Pancreas (tissue), 10 donors: ENCODE measurements around the gene ARF4. TPM values are rescaled to one million over a fixed set of nuclear protein-coding genes. Genes with fewer than 3 reads are reported as not detected.

ENCODE experiments used
- ATAC-seq, 4 donors: fragments of 200-7000 bp; cut with Tn5 transposase; one replicate each; pipeline versions ENCODE4 v1.8.0 to v1.9.1; 2020; ENCODE audit warnings: mild to moderate bottlenecking in 4 of 4, moderate library complexity in 4 of 4
- DNase-seq, 6 donors: peaks; one replicate each; pipeline ENCODE4 v3.0.0-alpha.2; 2020
- FAIRE-seq: peaks from 2 replicates; lab custom pipeline; 2012; peaks lifted over from hg19 to GRCh38; lab: Jason Lieb, UNC
- H3K27ac ChIP-seq, 4 donors: fragments of 200-600 bp; sonication (generic); 1 replicate in 3 of 4; 2 replicates in 1 of 4; pipeline versions ENCODE4 v1.5.0 to v1.8.0; 2020
- H3K27me3 ChIP-seq, 4 donors: fragments of 200-600 bp; one replicate each; pipeline ENCODE4 v1.8.0; 2021
- H3K36me3 ChIP-seq, 3 donors: fragments of 200-600 bp; sonication (generic) in 1 of 3; one replicate each; pipeline versions ENCODE4 v1.5.0 to v1.8.0; 2020 to 2021
- H3K4me1 ChIP-seq, 3 donors: fragments of 200-600 bp; one replicate each; pipeline ENCODE4 v1.8.0; 2021
- H3K4me3 ChIP-seq, 4 donors: fragments of 200-600 bp; sonication (generic) in 2 of 4; one replicate each; pipeline versions ENCODE4 v1.5.0 to v1.8.0; 2020 to 2021
- H3K9me3 ChIP-seq, 4 donors: fragments of 200-600 bp; one replicate each; pipeline ENCODE4 v1.8.0; 2021
- WGBS, 2 donors: extraction: QIAGEN DNeasy Blood & Tissue Kit; methylation state at CpG; one replicate each; pipeline ENCODE4 v1.1.7; 2013; 5-methylcytosine and 5-hydroxymethylcytosine counted together
- intact Hi-C, 3 donors: fragments of 100-400 bp; cut with DNase I; formaldehyde crosslinking; loops; one replicate each; pipeline versions ENCODE4 v1.11.1 to v1.14.2; 2022
- polyA plus RNA-seq, 2 donors: library from polyadenylated mRNA; stranded (reverse); fragments of 200-250 nt; gene quantifications; one replicate each; pipeline ENCODE4 v1.2.3, GENCODE V29; 2013
- total RNA-seq, 6 donors: library from RNA; stranded (reverse); fragmentation: NEBNext Ultra II Directional in 4 of 6; extraction: Animal tissue kit (Norgen Biotek cat#: 25700) in 4 of 6; gene quantifications; one replicate each; pipeline versions ENCODE4 v1.2.1 to v1.2.4, GENCODE V29; 2021 to 2023
- TF ChIP-seq, protein P1 (sequence below), 4 donors: fragments of 200-600 bp; sonication (generic) in 3 of 4; IDR thresholded peaks; one replicate each; pipeline versions ENCODE4 v1.5.0 to v1.8.0; 2021; ENCODE audit warnings: antibody characterized with exemption in 4 of 4
- donor health status: healthy with polysubstance abuse.
- donor health status: DM: no; HTN: no; CAD: no; lungs with moderate emphysema.
- donor health status: DM: no; HTN: no; CAD: no.
- donor health status: control.
- donor health status: control.
- donor health status: Bipolar disorder and iron deficiency.
- donor health status: DM: yes; HTN: yes; CAD: no.
- donor health status: DM: no; HTN: no; CAD: no.
- donor health status: DM: no; HTN: no; CAD: no.
- donor health status: DM: yes; HTN: yes; CAD: no.

ARF4 gene
- total and polyA plus RNA-seq, 8 donors, result 46.1 to 99.9 (median 67.5) TPM

- 62 to 64% methylated on average over 3 of the region's 3 CpGs for WGBS, 2 donors
- peaks cover 4 to 22% (median 14%) of the 10 kb centered on the region in 3 donors for H3K4me1 ChIP-seq
- DNase-seq (no peak), FAIRE-seq (no peak), ATAC-seq (peak in 3 of 4 donors; percentile 29 to 61 (median 50))
- H3K4me3 ChIP-seq, result no peak overlapping the region
- TF ChIP-seq, protein P1, sequence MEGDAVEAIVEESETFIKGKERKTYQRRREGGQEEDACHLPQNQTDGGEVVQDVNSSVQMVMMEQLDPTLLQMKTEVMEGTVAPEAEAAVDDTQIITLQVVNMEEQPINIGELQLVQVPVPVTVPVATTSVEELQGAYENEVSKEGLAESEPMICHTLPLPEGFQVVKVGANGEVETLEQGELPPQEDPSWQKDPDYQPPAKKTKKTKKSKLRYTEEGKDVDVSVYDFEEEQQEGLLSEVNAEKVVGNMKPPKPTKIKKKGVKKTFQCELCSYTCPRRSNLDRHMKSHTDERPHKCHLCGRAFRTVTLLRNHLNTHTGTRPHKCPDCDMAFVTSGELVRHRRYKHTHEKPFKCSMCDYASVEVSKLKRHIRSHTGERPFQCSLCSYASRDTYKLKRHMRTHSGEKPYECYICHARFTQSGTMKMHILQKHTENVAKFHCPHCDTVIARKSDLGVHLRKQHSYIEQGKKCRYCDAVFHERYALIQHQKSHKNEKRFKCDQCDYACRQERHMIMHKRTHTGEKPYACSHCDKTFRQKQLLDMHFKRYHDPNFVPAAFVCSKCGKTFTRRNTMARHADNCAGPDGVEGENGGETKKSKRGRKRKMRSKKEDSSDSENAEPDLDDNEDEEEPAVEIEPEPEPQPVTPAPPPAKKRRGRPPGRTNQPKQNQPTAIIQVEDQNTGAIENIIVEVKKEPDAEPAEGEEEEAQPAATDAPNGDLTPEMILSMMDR (IDR thresholded peaks at IDR 0.05), result no peak
- H3K27ac ChIP-seq, result no peak overlapping the region
- H3K36me3 ChIP-seq, result peaks cover 0 to 29% (median 6%) of the 10 kb centered on the region in 3 donors
- H3K9me3 ChIP-seq, result no peaks in the 10 kb centered on the region
- intact Hi-C loops, result no loop called here
- H3K27me3 ChIP-seq, result no peaks in the 10 kb centered on the region
Observed at GRCh38 chr3:57572096-57572495, 25.0 kb downstream of the ARF4 start.

DNA sequence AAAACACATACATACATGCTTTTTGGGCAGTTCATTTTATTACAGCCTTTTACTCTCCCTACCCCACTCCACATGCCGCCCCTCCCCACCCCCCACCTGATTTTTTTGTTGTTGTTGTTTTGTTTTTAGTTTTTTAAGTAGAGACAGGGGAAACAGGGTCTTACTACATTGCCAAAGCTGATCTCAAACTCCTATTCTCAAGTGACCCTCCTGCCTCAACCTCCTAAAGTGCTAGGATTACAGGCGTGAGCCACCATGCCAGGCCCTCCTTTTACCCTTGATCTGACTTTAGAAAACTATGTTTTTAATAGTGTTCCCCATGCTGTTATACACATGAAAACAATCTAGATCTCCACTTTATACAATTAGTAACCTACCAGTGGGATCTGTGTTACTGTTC lies 26.3 kb downstream of the ARF4 start:
- no peak overlapping the region for H3K4me3 ChIP-seq
- FAIRE-seq (no peak), DNase-seq (no peak), ATAC-seq (no peak)
- H3K36me3 ChIP-seq, result peaks cover 0 to 32% (median 6%) of the 10 kb centered on the region in 3 donors
- TF ChIP-seq, protein P1 (IDR thresholded peaks at IDR 0.05), result no peak
- WGBS, 2 donors, result 96 to 99% methylated on average over 2 of the region's 2 CpGs
- no peaks in the 10 kb centered on the region for H3K27me3 ChIP-seq
- no peaks in the 10 kb centered on the region for H3K9me3 ChIP-seq
- peaks cover 0 to 10% (median 7%) of the 10 kb centered on the region in 3 donors for H3K4me1 ChIP-seq
- no peak overlapping the region for H3K27ac ChIP-seq
- intact Hi-C loops, result no loop called here

GRCh38 chr3:57569859-57570450 lies 27.2 kb downstream of the ARF4 start:
- Histone ChIP-seq H3K27ac (no peak overlapping the region), H3K27me3 (no peaks in the 10 kb centered on the region), H3K9me3 (no peaks in the 10 kb centered on the region), H3K4me3 (no peak overlapping the region), H3K4me1 (peaks cover 0 to 9% (median 7%) of the 10 kb centered on the region in 3 donors), H3K36me3 (peaks cover 0 to 32% (median 6%) of the 10 kb centered on the region in 3 donors)
- WGBS, 2 donors, result 74 to 86% methylated on average over 5 to 6 of the region's 6 CpGs
- no peak for ATAC-seq
- no peak for DNase-seq
- intact Hi-C loops, result no loop called here
- FAIRE-seq, result no peak
- TF ChIP-seq, protein P1 (IDR thresholded peaks at IDR 0.05), result no peak

- no peak for DNase-seq
Observed at GRCh38 chr3:57559526-57559925, 37.6 kb downstream of the ARF4 start.

More at GRCh38 chr3:57559526-57559925, 37.6 kb downstream of the ARF4 start:
- Histone ChIP-seq H3K27me3 (no peaks in the 10 kb centered on the region), H3K9me3 (no peaks in the 10 kb centered on the region), H3K27ac (no peak overlapping the region), H3K36me3 (no peaks in the 10 kb centered on the region), H3K4me1 (peaks cover 12 to 22% (median 20%) of the 10 kb centered on the region in 3 donors), H3K4me3 (no peak overlapping the region)
- no peak for ATAC-seq
- TF ChIP-seq, protein P1 (IDR thresholded peaks at IDR 0.05), result no peak
- WGBS, 2 donors, result 89 to 93% methylated on average over 1 of the region's 1 CpG
- FAIRE-seq, result no peak
- intact Hi-C loops, result no loop called here
